Measurements from ENCODE around the gene DENND5B. TPM values are rescaled to one million over a fixed set of nuclear protein-coding genes. Genes with fewer than 3 reads are reported as not detected.
A peak's percentile ranks its signal among the peaks of the same experiment; 100 is the strongest.

Gene DENND5B
- polyA plus RNA-seq (2013): 10.0 and 10.1 TPM in 2 replicates

DNA sequence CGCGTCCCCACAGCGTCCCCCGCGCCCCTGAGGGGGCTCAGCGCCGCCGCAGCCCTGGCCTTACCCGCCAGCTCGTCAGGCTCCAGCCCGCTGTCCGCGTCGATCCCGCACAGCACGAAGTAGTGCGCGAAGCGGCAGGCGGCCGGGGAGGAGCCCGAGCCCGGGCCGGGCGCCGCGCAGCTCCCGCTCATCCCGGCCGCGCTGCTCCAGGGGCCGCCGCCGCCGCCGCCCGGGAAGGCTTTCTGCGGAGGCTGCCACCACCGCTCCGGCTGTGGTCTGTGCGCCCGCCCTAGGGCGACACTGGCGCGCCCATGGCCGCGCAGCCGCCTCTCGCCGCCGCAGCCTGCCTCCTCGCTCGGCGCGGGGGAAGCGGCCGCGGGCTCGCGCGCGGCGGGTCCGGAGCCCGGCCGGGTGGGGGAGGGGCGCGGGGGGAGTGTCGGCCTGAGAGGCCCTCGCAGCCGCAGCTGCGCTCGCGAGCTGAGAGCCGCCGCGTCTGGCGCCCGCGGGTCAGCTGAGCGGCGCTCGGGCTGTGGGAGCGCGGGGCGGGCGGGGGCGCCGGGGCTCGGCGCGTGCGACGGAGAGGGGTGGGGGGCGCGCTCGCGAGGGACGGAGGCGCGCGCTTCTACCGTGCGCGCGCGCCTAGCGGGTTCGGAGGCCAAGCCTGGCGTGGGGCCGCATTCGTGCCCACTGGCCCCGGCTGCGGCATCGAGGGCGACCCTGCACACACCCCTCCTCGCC lies at the start of gene DENND5B:
Gene DENND5B (minus strand): TSS at position 495 of the 738 bp plus-strand sequence. CDS start 304 bp downstream, at position 191.
- Histone ChIP-seq H4K12ac (ENCODE audit: low read depth, low read length) (peak within 1 kb of the TSS; percentile 85), H3K4ac (ENCODE audit: low read depth, low read length) (peak within 1 kb of the TSS; percentile 96), H2AK5ac (ENCODE audit: low read length) (no peak within 1 kb of the TSS), H2BK5ac (ENCODE audit: low read depth, low read length, poor library complexity) (peak within 1 kb of the TSS; percentile 95), H3K79me2 (ENCODE audit: control insufficient read depth, insufficient read depth, low read length, poor library complexity) (peaks cover 7% of the 10 kb centered on the region), H3K14ac (ENCODE audit: low read length) (peak within 1 kb of the TSS; percentile 98), H3K27me3 (ENCODE audit: insufficient read depth, low read length) (no peaks in the 10 kb centered on the region), H3K23ac (ENCODE audit: low read length) (no peak within 1 kb of the TSS), H3K4me3 (ENCODE audit: low read depth, low read length) (peak within 1 kb of the TSS; percentile 100), H3K4me2 (ENCODE audit: low read length) (peak within 1 kb of the TSS; percentile 94), H3K79me1 (ENCODE audit: low read length) (peaks cover 15% of the 10 kb centered on the region), H3K27ac (ENCODE audit: low read depth, low read length) (peak within 1 kb of the TSS; percentile 83), H3K9ac (ENCODE audit: low read length) (peak within 1 kb of the TSS; percentile 93), H3K36me3 (ENCODE audit: control insufficient read depth in 1 of 2, insufficient read depth in 2 of 2, low read length in 2 of 2) (peaks cover 0 to 2% of the 10 kb centered on the region in 2 experiments), H3K9me3 (ENCODE audit: insufficient read depth, low read depth, low read length) (no peaks in the 10 kb centered on the region), H2AFZ (ENCODE audit: insufficient read depth, low read length, poor library complexity) (peak within 1 kb of the TSS; percentile 96), H4K91ac (ENCODE audit: low read depth, low read length) (peak within 1 kb of the TSS; percentile 97), H3K18ac (ENCODE audit: low read length) (peak within 1 kb of the TSS; percentile 100), H2BK12ac (ENCODE audit: low read length) (peak within 1 kb of the TSS; percentile 90), H2BK120ac (ENCODE audit: insufficient read depth, low read length, poor library complexity) (peak within 1 kb of the TSS; percentile 97), H4K8ac (ENCODE audit: low read depth, low read length) (peak within 1 kb of the TSS; percentile 92), H3K4me1 (ENCODE audit: control insufficient read depth in 1 of 2, insufficient read depth in 2 of 2, low read length in 2 of 2) (peaks cover 1 to 5% of the 10 kb centered on the region in 2 experiments)
- peak; percentile 52 to 70 for DNase-seq
- WGBS (ENCODE audit: extremely low coverage, insufficient coverage, insufficient read length): no CpG with 5 or more reads among the region's 117 CpGs

GRCh38 chr12:31634620-31635019 lies 43.7 kb upstream of the DENND5B start:
- Histone ChIP-seq H2BK120ac (ENCODE audit: insufficient read depth, low read length, poor library complexity) (no peak overlapping the region), H3K4me1 (ENCODE audit: control insufficient read depth in 1 of 2, insufficient read depth in 2 of 2, low read length in 2 of 2) (no peaks in the 10 kb centered on the region), H3K79me2 (ENCODE audit: control insufficient read depth, insufficient read depth, low read length, poor library complexity) (no peaks in the 10 kb centered on the region), H3K9me3 (ENCODE audit: insufficient read depth, low read depth, low read length) (no peaks in the 10 kb centered on the region), H3K4me2 (ENCODE audit: low read length) (no peak overlapping the region), H4K91ac (ENCODE audit: low read depth, low read length) (no peak overlapping the region), H3K4me3 (ENCODE audit: low read depth, low read length) (no peak overlapping the region), H4K8ac (ENCODE audit: low read depth, low read length) (no peak overlapping the region), H3K79me1 (ENCODE audit: low read length) (no peaks in the 10 kb centered on the region), H3K4ac (ENCODE audit: low read depth, low read length) (no peak overlapping the region), H3K27me3 (ENCODE audit: insufficient read depth, low read length) (no peaks in the 10 kb centered on the region), H4K12ac (ENCODE audit: low read depth, low read length) (no peak overlapping the region), H3K18ac (ENCODE audit: low read length) (no peak overlapping the region), H3K23ac (ENCODE audit: low read length) (no peak overlapping the region), H3K14ac (ENCODE audit: low read length) (no peak overlapping the region), H2BK12ac (ENCODE audit: low read length) (no peak overlapping the region), H3K9ac (ENCODE audit: low read length) (no peak overlapping the region), H3K36me3 (ENCODE audit: control insufficient read depth in 1 of 2, insufficient read depth in 2 of 2, low read length in 2 of 2) (no peaks in the 10 kb centered on the region), H3K27ac (ENCODE audit: low read depth, low read length) (no peak overlapping the region), H2AK5ac (ENCODE audit: low read length) (no peak overlapping the region), H2AFZ (ENCODE audit: insufficient read depth, low read length, poor library complexity) (no peak overlapping the region), H2BK5ac (ENCODE audit: low read depth, low read length, poor library complexity) (no peak overlapping the region)
- DNase-seq: no peak
- no CpG with 5 or more reads among the region's 1 CpG for WGBS (ENCODE audit: extremely low coverage, insufficient coverage, insufficient read length)

GRCh38 chr12:31633464-31633863 lies 42.5 kb upstream of the DENND5B start:
- no peak overlapping the region for H3K4ac ChIP-seq (ENCODE audit: low read depth, low read length)
- H4K12ac ChIP-seq (ENCODE audit: low read depth, low read length): no peak overlapping the region
- no peak overlapping the region for H2BK5ac ChIP-seq (ENCODE audit: low read depth, low read length, poor library complexity)
- H3K79me1 ChIP-seq (ENCODE audit: low read length): no peaks in the 10 kb centered on the region
- no peak for DNase-seq
- no peak overlapping the region for H3K27ac ChIP-seq (ENCODE audit: low read depth, low read length)
- no peak overlapping the region for H3K23ac ChIP-seq (ENCODE audit: low read length)
- no peaks in the 10 kb centered on the region for H3K4me1 ChIP-seq (ENCODE audit: control insufficient read depth in 1 of 2, insufficient read depth in 2 of 2, low read length in 2 of 2)
- H4K91ac ChIP-seq (ENCODE audit: low read depth, low read length): no peak overlapping the region
- H3K9ac ChIP-seq (ENCODE audit: low read length): no peak overlapping the region
- no peaks in the 10 kb centered on the region for H3K9me3 ChIP-seq (ENCODE audit: insufficient read depth, low read depth, low read length)
- H4K8ac ChIP-seq (ENCODE audit: low read depth, low read length): no peak overlapping the region
- no peak overlapping the region for H3K18ac ChIP-seq (ENCODE audit: low read length)
- no peak overlapping the region for H3K4me2 ChIP-seq (ENCODE audit: low read length)
- no peaks in the 10 kb centered on the region for H3K27me3 ChIP-seq (ENCODE audit: insufficient read depth, low read length)
- no peak overlapping the region for H3K14ac ChIP-seq (ENCODE audit: low read length)
- no peak overlapping the region for H2BK12ac ChIP-seq (ENCODE audit: low read length)
- H2AK5ac ChIP-seq (ENCODE audit: low read length): no peak overlapping the region
- H3K4me3 ChIP-seq (ENCODE audit: low read depth, low read length): no peak overlapping the region
- H3K36me3 ChIP-seq (ENCODE audit: control insufficient read depth in 1 of 2, insufficient read depth in 2 of 2, low read length in 2 of 2): no peaks in the 10 kb centered on the region
- H3K79me2 ChIP-seq (ENCODE audit: control insufficient read depth, insufficient read depth, low read length, poor library complexity): no peaks in the 10 kb centered on the region
- no peak overlapping the region for H2BK120ac ChIP-seq (ENCODE audit: insufficient read depth, low read length, poor library complexity)
- H2AFZ ChIP-seq (ENCODE audit: insufficient read depth, low read length, poor library complexity): no peak overlapping the region
- WGBS (ENCODE audit: extremely low coverage, insufficient coverage, insufficient read length): no CpG with 5 or more reads among the region's 4 CpGs

GRCh38 chr12:31631809-31632208 lies 40.9 kb upstream of the DENND5B start:
- H2BK5ac ChIP-seq (ENCODE audit: low read depth, low read length, poor library complexity): no peak overlapping the region
- WGBS (ENCODE audit: extremely low coverage, insufficient coverage, insufficient read length): no CpG with 5 or more reads among the region's 12 CpGs
- no peak overlapping the region for H3K4ac ChIP-seq (ENCODE audit: low read depth, low read length)
- H3K79me1 ChIP-seq (ENCODE audit: low read length): no peaks in the 10 kb centered on the region
- no peaks in the 10 kb centered on the region for H3K27me3 ChIP-seq (ENCODE audit: insufficient read depth, low read length)
- H3K23ac ChIP-seq (ENCODE audit: low read length): no peak overlapping the region
- no peaks in the 10 kb centered on the region for H3K9me3 ChIP-seq (ENCODE audit: insufficient read depth, low read depth, low read length)
- no peak overlapping the region for H4K91ac ChIP-seq (ENCODE audit: low read depth, low read length)
- no peak overlapping the region for H2AK5ac ChIP-seq (ENCODE audit: low read length)
- no peak overlapping the region for H3K14ac ChIP-seq (ENCODE audit: low read length)
- no peaks in the 10 kb centered on the region for H3K79me2 ChIP-seq (ENCODE audit: control insufficient read depth, insufficient read depth, low read length, poor library complexity)
- H3K9ac ChIP-seq (ENCODE audit: low read length): no peak overlapping the region
- no peak overlapping the region for H2AFZ ChIP-seq (ENCODE audit: insufficient read depth, low read length, poor library complexity)
- no peaks in the 10 kb centered on the region for H3K4me1 ChIP-seq (ENCODE audit: control insufficient read depth in 1 of 2, insufficient read depth in 2 of 2, low read length in 2 of 2)
- H4K8ac ChIP-seq (ENCODE audit: low read depth, low read length): no peak overlapping the region
- no peak overlapping the region for H4K12ac ChIP-seq (ENCODE audit: low read depth, low read length)
- no peak overlapping the region for H3K27ac ChIP-seq (ENCODE audit: low read depth, low read length)
- no peak overlapping the region for H3K4me3 ChIP-seq (ENCODE audit: low read depth, low read length)
- no peak for DNase-seq
- no peak overlapping the region for H3K4me2 ChIP-seq (ENCODE audit: low read length)
- H3K36me3 ChIP-seq (ENCODE audit: control insufficient read depth in 1 of 2, insufficient read depth in 2 of 2, low read length in 2 of 2): no peaks in the 10 kb centered on the region
- H2BK120ac ChIP-seq (ENCODE audit: insufficient read depth, low read length, poor library complexity): no peak overlapping the region
- no peak overlapping the region for H2BK12ac ChIP-seq (ENCODE audit: low read length)
- H3K18ac ChIP-seq (ENCODE audit: low read length): no peak overlapping the region
